ENCODE data around the gene CAMKMT.

The CAMKMT gene

GRCh38 chr2:44799754-44800153 lies 438.0 kb downstream of the CAMKMT start:
- no peak for TF ChIP-seq CTCF (IDR thresholded peaks at IDR 0.05; ENCODE audit: low read depth, low read length)
- no peak for DNase-seq (ENCODE audit: low read depth, low spot score)
- in situ Hi-C loops (cut with HindIII; ENCODE audit: low sequenced_read_pairs), result no loop called here
- no peak overlapping the region for H3K4me3 ChIP-seq (ENCODE audit: low read depth, low read length)

- in situ Hi-C loops (cut with HindIII; ENCODE audit: low sequenced_read_pairs), result no loop called here
- H3K4me3 ChIP-seq (ENCODE audit: low read depth, low read length), result no peak overlapping the region
Measured at GRCh38 chr2:44801289-44801840, 439.6 kb downstream of the CAMKMT start.

GRCh38 chr2:44801841-44802776 lies 440.4 kb downstream of the CAMKMT start:
- TF ChIP-seq CTCF (IDR thresholded peaks at IDR 0.05; ENCODE audit: low read depth, low read length), result no peak
- DNase-seq (ENCODE audit: low read depth, low spot score), result peak; percentile 5
- no peak overlapping the region for H3K4me3 ChIP-seq (ENCODE audit: low read depth, low read length)
- in situ Hi-C loops (cut with HindIII; ENCODE audit: low sequenced_read_pairs), result no loop called here

More at GRCh38 chr2:44801289-44801840, 439.6 kb downstream of the CAMKMT start:
- no peak for TF ChIP-seq CTCF (IDR thresholded peaks at IDR 0.05; ENCODE audit: low read depth, low read length)
- no peak for DNase-seq (ENCODE audit: low read depth, low spot score)

- DNase-seq (ENCODE audit: low read depth, low spot score), result no peak
- no peak overlapping the region for H3K4me3 ChIP-seq (ENCODE audit: low read depth, low read length)
- in situ Hi-C loops (cut with HindIII; ENCODE audit: low sequenced_read_pairs), result no loop called here
- no peak for TF ChIP-seq CTCF (IDR thresholded peaks at IDR 0.05; ENCODE audit: low read depth, low read length)
Measured at GRCh38 chr2:44802777-44803424, 441.2 kb downstream of the CAMKMT start.

- no peak overlapping the region for H3K4me3 ChIP-seq (ENCODE audit: low read depth, low read length)
- no peak for TF ChIP-seq CTCF (IDR thresholded peaks at IDR 0.05; ENCODE audit: low read depth, low read length)
- in situ Hi-C loops (cut with HindIII; ENCODE audit: low sequenced_read_pairs), result no loop called here
- no peak for DNase-seq (ENCODE audit: low read depth, low spot score)
Measured at GRCh38 chr2:44804406-44805265, 442.9 kb downstream of the CAMKMT start.

All from astrocyte of the spinal cord (primary cell).